Measurements from ENCODE around the gene MUL1.

DNA sequence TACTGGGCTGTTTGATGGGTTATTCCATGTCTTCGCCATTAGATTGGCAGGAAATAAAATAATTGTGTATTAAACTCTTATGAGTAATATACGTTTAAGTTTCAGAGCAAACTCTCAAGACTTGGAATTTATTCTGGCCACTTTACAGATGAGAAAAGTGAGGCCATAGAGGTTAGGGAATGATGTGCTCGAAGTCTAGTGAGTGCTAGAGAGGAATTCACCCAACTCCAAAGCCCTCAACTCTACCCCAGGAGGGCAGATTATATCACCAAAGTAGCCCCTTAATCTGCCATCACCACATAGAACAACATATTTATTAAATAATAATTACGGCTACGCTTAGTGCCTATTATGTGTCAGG lies 440 bp upstream of the MUL1 start:
- TF ChIP-seq, protein P1, sequence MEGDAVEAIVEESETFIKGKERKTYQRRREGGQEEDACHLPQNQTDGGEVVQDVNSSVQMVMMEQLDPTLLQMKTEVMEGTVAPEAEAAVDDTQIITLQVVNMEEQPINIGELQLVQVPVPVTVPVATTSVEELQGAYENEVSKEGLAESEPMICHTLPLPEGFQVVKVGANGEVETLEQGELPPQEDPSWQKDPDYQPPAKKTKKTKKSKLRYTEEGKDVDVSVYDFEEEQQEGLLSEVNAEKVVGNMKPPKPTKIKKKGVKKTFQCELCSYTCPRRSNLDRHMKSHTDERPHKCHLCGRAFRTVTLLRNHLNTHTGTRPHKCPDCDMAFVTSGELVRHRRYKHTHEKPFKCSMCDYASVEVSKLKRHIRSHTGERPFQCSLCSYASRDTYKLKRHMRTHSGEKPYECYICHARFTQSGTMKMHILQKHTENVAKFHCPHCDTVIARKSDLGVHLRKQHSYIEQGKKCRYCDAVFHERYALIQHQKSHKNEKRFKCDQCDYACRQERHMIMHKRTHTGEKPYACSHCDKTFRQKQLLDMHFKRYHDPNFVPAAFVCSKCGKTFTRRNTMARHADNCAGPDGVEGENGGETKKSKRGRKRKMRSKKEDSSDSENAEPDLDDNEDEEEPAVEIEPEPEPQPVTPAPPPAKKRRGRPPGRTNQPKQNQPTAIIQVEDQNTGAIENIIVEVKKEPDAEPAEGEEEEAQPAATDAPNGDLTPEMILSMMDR (IDR thresholded peaks at IDR 0.05) = no peak
- TF ChIP-seq POLR2A (IDR thresholded peaks at IDR 0.05) = no peak

Measured in adrenal gland (tissue), 5 donors.